A673 (cell line): Measurements from ENCODE around the gene INAFM1.

ENCODE experiments used
- CTCF ChIP-seq: fragments of 300-800, 200-600 bp; sonication (generic); conservative IDR thresholded peaks from 2 replicates; pipeline ENCODE4 v1.5.1; 2017; ENCODE audit warnings: low read depth, mild to moderate bottlenecking, antibody characterized with exemption, low read length, moderate library complexity, mixed read lengths
- EZH2 ChIP-seq: fragments of 200-600 bp; sonication (generic); IDR thresholded peaks from 2 replicates; pipeline ENCODE4 v1.6.1; 2017; ENCODE audit warnings: borderline replicate concordance, low read depth, mild to moderate bottlenecking, mixed read lengths, antibody characterized with exemption, low read length; ENCODE audit not compliant: poor library complexity, severe bottlenecking

GRCh38 chr19:47284324-47284899, 9.7 kb downstream of the INAFM1 start:
- TF ChIP-seq CTCF (peak; percentile 92), EZH2 (no peak)
